ENCODE data around the gene ZNF486.
"Not testable (repeated sequence)": the region's sequence is repeated elsewhere in the genome, so short reads cannot be mapped to it uniquely, and the experiment has no call there.

The ZNF486 gene

GRCh38 chr19:20186174-20186573 is 19.2 kb downstream of the ZNF486 start:
- no peak for TF ChIP-seq CTCF (IDR thresholded peaks at IDR 0.05; ENCODE audit: low read depth, low read length)
- no peak overlapping the region for H3K4me3 ChIP-seq (ENCODE audit: low read depth, low read length)

GRCh38 chr19:20197747-20198146 is 30.7 kb downstream of the ZNF486 start:
- no peak overlapping the region for H3K4me3 ChIP-seq (ENCODE audit: low read depth, low read length)
- TF ChIP-seq CTCF (IDR thresholded peaks at IDR 0.05; ENCODE audit: low read depth, low read length) = no peak

- TF ChIP-seq CTCF (IDR thresholded peaks at IDR 0.05; ENCODE audit: low read depth, low read length) = no peak
- no peak overlapping the region for H3K4me3 ChIP-seq (ENCODE audit: low read depth, low read length)
Measured at GRCh38 chr19:20209051-20209450, 42.0 kb downstream of the ZNF486 start.

- H3K4me3 ChIP-seq (ENCODE audit: low read depth, low read length) = not testable (repeated sequence)
Measured at GRCh38 chr19:20214366-20214765, 47.4 kb downstream of the ZNF486 start.

- not testable (repeated sequence) for H3K4me3 ChIP-seq (ENCODE audit: low read depth, low read length)
Measured at GRCh38 chr19:20221605-20222004, 54.6 kb downstream of the ZNF486 start.

GRCh38 chr19:20233105-20233504 is 66.1 kb downstream of the ZNF486 start:
- no peak overlapping the region for H3K4me3 ChIP-seq (ENCODE audit: low read depth, low read length)
- no peak for TF ChIP-seq CTCF (IDR thresholded peaks at IDR 0.05; ENCODE audit: low read depth, low read length)

GRCh38 chr19:20235156-20235555 is 68.1 kb downstream of the ZNF486 start:
- H3K4me3 ChIP-seq (ENCODE audit: low read depth, low read length) = no peak overlapping the region
- TF ChIP-seq CTCF (IDR thresholded peaks at IDR 0.05; ENCODE audit: low read depth, low read length) = no peak

- H3K4me3 ChIP-seq (ENCODE audit: low read depth, low read length) = peak overlapping the region; percentile 83
- no peak for TF ChIP-seq CTCF (IDR thresholded peaks at IDR 0.05; ENCODE audit: low read depth, low read length)
Measured at GRCh38 chr19:20237773-20238623, 71.0 kb downstream of the ZNF486 start.

Measured in WI38 (cell line).